A549 treated with dexamethasone at 1 μM for 4 hours (cell line): ENCODE data around the gene HEBP1. TPM values are rescaled to one million over a fixed set of nuclear protein-coding genes. Genes with fewer than 3 reads are reported as not detected.

ENCODE experiments used
- total RNA-seq: library from RNA; stranded (reverse); fragments of 200-300 nt; extraction: Qiagen RNA extraction; gene quantifications from 5 replicates; pipeline ENCODE4 v1.2.3, GENCODE V29; 2022

The HEBP1 gene, protein sequence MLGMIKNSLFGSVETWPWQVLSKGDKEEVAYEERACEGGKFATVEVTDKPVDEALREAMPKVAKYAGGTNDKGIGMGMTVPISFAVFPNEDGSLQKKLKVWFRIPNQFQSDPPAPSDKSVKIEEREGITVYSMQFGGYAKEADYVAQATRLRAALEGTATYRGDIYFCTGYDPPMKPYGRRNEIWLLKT
- total RNA-seq, result 50.6 to 59.0 TPM (median 50.8 TPM) in 5 replicates

DNA sequence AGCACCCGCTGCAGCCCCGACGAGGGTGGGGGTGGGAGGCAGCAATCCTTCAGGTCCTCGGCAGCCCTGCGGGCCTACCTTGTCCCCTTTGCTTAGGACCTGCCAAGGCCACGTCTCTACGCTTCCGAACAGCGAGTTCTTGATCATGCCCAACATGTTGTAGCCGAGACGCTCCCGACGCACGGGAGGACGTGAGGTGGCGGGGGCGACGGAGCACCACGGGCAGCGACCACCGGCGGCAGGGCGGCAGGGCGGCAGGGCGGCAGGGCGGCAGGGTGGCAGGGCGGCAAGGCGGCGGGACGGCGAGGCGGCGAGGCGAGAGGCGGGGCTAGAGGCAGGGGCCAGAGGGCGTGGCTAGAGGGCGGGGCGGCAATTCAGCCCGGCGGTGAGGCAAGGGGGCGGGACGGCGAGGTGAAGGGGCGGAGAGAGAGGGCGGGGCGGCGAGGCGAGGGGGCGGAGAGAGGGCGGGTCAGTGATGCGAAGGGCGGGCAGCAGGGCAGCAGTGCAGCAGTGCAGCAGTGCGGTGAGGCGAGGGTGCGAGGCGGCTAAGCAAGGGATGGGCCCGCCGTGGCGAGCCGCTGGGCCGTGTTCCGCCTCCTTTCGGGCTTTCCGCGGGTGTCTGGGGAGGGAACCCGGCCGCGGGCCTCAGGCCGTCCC lies at the start of gene HEBP1:
Gene HEBP1, minus strand, starts transcription at position 307 of the 657 bp plus-strand sequence. Its CDS starts 151 bp downstream, at position 156.

DNA sequence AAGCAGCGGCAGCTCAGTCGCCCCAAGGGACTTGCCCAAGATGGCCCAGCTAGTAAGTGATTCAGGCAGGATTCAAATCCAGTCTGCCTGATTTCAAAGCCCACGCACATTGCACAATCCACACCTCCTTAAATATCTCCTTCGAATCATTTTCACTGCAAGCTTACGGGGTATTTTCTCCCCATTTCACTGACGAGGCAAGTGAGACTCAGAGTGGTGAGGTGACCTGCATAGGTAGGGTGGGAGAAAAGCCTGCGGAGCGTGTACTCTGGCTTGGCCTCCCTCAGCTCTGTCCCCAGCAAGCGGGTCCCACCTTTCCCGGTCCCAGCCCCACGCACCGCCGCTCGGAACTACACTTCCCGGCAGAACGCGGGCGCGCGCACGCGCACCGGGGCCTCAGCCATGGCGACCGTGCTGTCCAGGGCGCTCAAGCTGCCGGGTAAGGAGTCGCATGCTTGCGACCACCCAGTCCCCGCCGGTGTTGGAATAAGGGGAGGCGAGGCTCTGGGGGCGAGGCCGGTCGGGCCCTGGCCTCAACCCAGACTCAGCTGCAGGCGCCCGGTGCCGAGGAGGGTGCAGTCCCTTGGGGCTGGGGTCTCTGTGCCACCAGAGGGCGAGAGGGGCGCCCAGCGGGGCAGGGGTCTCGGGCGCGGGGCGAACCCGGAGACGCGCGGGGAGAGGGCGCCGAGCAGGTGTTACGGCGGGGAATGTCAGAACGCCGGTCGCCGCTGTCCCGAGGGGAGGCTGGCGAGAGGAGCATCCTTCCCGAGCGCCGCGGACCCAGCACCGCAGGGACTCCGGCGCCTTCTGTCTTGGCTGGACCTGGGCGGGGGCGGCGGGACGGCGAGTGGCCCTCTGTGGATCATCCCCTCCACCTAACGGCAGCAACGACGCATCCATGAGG lies 44.2 kb upstream of the HEBP1 start, which contains the start of gene FAM234B:
Gene FAM234B, plus strand, starts transcription at position 380 of the 904 bp plus-strand sequence. Its CDS starts 23 bp downstream, at position 403.

DNA sequence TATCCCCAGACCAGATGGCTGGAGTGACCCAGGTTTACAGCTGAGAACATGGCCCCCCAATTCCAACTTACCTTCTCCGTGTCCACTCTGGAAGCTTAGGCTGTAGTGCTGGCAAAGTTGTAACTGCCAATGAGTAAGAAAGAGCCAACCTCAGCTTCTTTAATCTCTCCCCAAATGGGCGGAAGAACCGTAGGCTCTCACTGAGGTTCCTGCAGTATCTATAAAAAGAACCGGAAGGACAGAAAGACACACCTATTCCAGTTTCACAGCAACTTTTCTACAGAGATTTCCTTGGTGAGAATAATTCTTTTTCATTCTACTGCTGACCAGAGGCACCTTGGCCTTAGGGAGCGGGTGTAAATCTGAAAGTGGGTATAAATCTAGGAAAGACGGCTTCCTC lies 48.0 kb downstream of the HEBP1 start, which contains the start of gene GPRC5D:
Gene GPRC5D, minus strand, starts transcription at position 135 of the 400 bp plus-strand sequence. CDS start 1,786 bp downstream, outside the sequence.

Other genes starting within 250 kb of the HEBP1 start
- 0.22 to 0.45 TPM (median 0.39 TPM) in 5 replicates for gene APOLD1, start 214.6 kb downstream of the HEBP1 start, total RNA-seq
- 69.4 to 90.5 TPM (median 69.9 TPM) in 5 replicates for gene DDX47, start 186.9 kb downstream of the HEBP1 start, total RNA-seq
- 174 to 283 TPM (median 256 TPM) in 5 replicates for gene GPRC5A, start 108.7 kb downstream of the HEBP1 start, total RNA-seq
- not detected in 5 replicates for gene GPRC5D, start 48.1 kb downstream of the HEBP1 start, total RNA-seq
- gene FAM234B, start 44.1 kb upstream of the HEBP1 start, total RNA-seq, result 3.7 to 4.8 TPM (median 4.5 TPM) in 5 replicates
- gene GSG1, start 103.4 kb upstream of the HEBP1 start, total RNA-seq, result 0.51 to 0.76 TPM (median 0.65 TPM) in 5 replicates
- 163 to 216 TPM (median 208 TPM) in 5 replicates for gene EMP1, start 196.5 kb upstream of the HEBP1 start, total RNA-seq